Kidney (tissue), 14 donors: ENCODE data around the gene EMC7. TPM values are rescaled to one million over a fixed set of nuclear protein-coding genes. Genes with fewer than 3 reads are reported as not detected.

Experiments
- DNase-seq, 5 donors: peaks; one replicate each; pipeline ENCODE4 v3.0.0-alpha.2; 2013 to 2020
- FAIRE-seq: peaks from 2 replicates; lab custom pipeline; 2012; peaks lifted over from hg19 to GRCh38; lab: Jason Lieb, UNC
- H3K27ac ChIP-seq, 2 donors: one replicate each; pipeline ENCODE4 v1.7.0; 2013; ENCODE audit warnings: low read depth in 2 of 2, low read length in 2 of 2, inconsistent platforms in 1 of 2
- H3K27me3 ChIP-seq: one replicate; pipeline ENCODE4 v1.7.1; 2013; ENCODE audit warnings: low read length, inconsistent platforms; ENCODE audit not compliant: control insufficient read depth, insufficient read depth
- H3K36me3 ChIP-seq, 3 donors: one replicate each; pipeline versions ENCODE4 v1.7.0 to v1.7.1; 2013; ENCODE audit warnings: low read length in 3 of 3, control low read depth in 1 of 3, inconsistent platforms in 1 of 3; ENCODE audit not compliant: insufficient read depth in 3 of 3, control insufficient read depth in 2 of 3
- H3K4me1 ChIP-seq, 3 donors: one replicate each; pipeline versions ENCODE4 v1.7.0 to v1.7.1; 2013; ENCODE audit warnings: low read length in 3 of 3, inconsistent platforms in 1 of 3, low read depth in 1 of 3; ENCODE audit not compliant: control insufficient read depth in 2 of 3, insufficient read depth in 2 of 3
- H3K4me3 ChIP-seq, 3 donors: one replicate each; pipeline versions ENCODE4 v1.7.0 to v1.8.1; 2013; ENCODE audit warnings: low read length in 3 of 3, control low read depth in 1 of 3, inconsistent platforms in 1 of 3
- H3K9ac ChIP-seq, 3 donors: one replicate each; pipeline versions ENCODE4 v1.7.0 to v1.7.1; 2013; ENCODE audit warnings: low read length in 3 of 3, control low read depth in 1 of 3, inconsistent platforms in 1 of 3
- H3K9me3 ChIP-seq, 3 donors: one replicate each; pipeline versions ENCODE4 v1.7.0 to v1.7.1; 2013; ENCODE audit warnings: low read length in 3 of 3, control low read depth in 1 of 3, inconsistent platforms in 1 of 3; ENCODE audit not compliant: control insufficient read depth in 2 of 3, insufficient read depth in 1 of 3
- CTCF ChIP-seq: IDR thresholded peaks from 3 replicates; pipeline ENCODE4 v1.5.1; 2012; ENCODE audit warnings: mild to moderate bottlenecking, moderate library complexity, borderline replicate concordance; ENCODE audit not compliant: insufficient read depth; ENCODE audit errors: extremely low read depth
- intact Hi-C: fragments of 100-400 bp; cut with DNase I; formaldehyde crosslinking; loops from one replicate; pipeline ENCODE4 v1.11.1; 2022
- polyA plus RNA-seq: library from polyadenylated mRNA; stranded (reverse); fragments of 350-450 nt; fragmentation: Illumina TruSeq; extraction: RNeasy Lipid Tissue Mini Kit (QIAGEN cat#74804); gene quantifications from one replicate; pipeline ENCODE4 v1.2.3, GENCODE V29; 2014; ENCODE audit warnings: low read depth, low replicate concordance; ENCODE audit not compliant: insufficient read depth
- total RNA-seq: library from RNA; stranded (reverse); fragmentation: NEBNext Ultra II Directional; extraction: Animal tissue kit (Norgen Biotek cat#: 25700); gene quantifications from one replicate; pipeline ENCODE4 v1.2.1, GENCODE V29; 2021
- donor health status: control.
- donor health status: control.
- donor health status: control.
- donor health status: control.
- donor health status: control.
- donor health status: DM: yes; HTN: yes; CAD: no.
- donor health status: Normal renal cell carcinoma (clear cell type).

EMC7 gene
- total and polyA plus RNA-seq, 2 donors from 2014 or later = 73.1 to 125 TPM

- FAIRE-seq (no peak), DNase-seq (no peak)
- TF ChIP-seq CTCF = no peak
- Histone ChIP-seq H3K27me3 (no peaks in the 10 kb centered on the region), H3K36me3 (no peaks in the 10 kb centered on the region), H3K4me1 (peaks cover 0 to 5% (median 0%) of the 10 kb centered on the region in 3 donors), H3K27ac (no peak overlapping the region), H3K9ac (no peak overlapping the region), H3K9me3 (no peaks in the 10 kb centered on the region), H3K4me3 (no peak overlapping the region)
- intact Hi-C loops = no loop called here
Observed at GRCh38 chr15:34106423-34106822, 4.8 kb upstream of the EMC7 start.

DNA sequence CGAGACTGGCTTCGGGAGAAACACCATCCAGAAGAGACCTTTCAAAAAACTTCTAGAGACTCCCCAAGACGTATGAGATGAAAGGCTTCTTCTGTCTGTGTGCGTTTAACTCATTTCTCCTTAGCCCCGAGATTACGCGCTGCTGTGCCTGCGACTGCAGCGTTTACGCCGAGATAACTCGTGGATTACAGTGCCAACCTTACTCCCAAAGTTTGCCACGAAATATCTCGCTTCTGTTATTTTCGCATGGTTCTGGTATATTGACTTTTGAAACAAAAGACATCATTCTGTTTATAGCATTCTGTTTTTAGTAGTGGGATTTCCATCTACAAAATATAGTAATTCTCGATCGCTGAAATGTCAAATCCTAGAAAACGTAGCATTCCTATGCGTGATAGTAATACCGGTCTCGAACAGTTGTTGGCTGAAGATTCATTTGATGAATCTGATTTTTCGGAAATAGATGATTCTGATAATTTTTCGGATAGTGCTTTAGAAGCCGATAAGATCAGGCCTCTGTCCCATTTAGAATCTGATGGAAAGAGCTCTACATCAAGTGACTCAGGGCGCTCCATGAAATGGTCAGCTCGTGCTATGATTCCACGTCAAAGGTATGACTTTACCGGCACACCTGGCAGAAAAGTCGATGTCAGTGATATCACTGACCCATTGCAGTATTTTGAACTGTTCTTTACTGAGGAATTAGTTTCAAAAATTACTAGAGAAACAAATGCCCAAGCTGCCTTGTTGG is 688 bp upstream of the EMC7 start:
- TF ChIP-seq CTCF = peak; percentile 2
- DNase-seq = no peak
- intact Hi-C loops = no loop called here
- H3K9me3 ChIP-seq = no peaks in the 10 kb centered on the region
- no peaks in the 10 kb centered on the region for H3K36me3 ChIP-seq
- peak overlapping the region; percentile 85 to 99 (median 92) for H3K4me3 ChIP-seq
- peak overlapping the region; percentile 84 to 85 for H3K27ac ChIP-seq
- no peak for FAIRE-seq
- H3K27me3 ChIP-seq = no peaks in the 10 kb centered on the region
- H3K4me1 ChIP-seq = peaks cover 0 to 11% (median 0%) of the 10 kb centered on the region in 3 donors
- peak overlapping the region; percentile 79 to 97 (median 88) for H3K9ac ChIP-seq

DNA sequence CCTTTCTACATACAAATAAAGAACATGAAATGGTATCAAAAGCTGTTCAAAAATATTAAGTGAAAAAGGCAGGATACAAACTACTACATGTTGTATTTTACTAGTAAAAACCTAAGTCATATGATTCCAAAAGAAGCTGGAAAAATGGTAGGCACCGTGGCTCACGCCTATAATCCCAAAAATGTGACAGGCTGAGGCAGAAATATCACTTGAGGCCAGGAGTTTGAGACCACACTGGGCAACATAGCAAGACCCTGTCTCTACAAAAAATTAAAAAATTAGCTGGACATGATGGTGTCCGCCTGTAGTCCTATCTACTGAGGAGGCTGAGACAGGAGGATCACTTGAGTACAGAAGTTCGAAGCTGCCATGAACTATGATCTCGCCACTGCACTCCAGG is 1.7 kb downstream of the EMC7 start:
- peaks cover 0 to under 1% (median under 1%) of the 10 kb centered on the region in 3 donors for H3K36me3 ChIP-seq
- H3K27me3 ChIP-seq = no peaks in the 10 kb centered on the region
- H3K9ac ChIP-seq = no peak overlapping the region
- DNase-seq (no peak), FAIRE-seq (no peak)
- TF ChIP-seq CTCF = no peak
- no peak overlapping the region for H3K27ac ChIP-seq
- no peak overlapping the region for H3K4me3 ChIP-seq
- H3K9me3 ChIP-seq = no peaks in the 10 kb centered on the region
- peaks cover 0 to 11% (median 0%) of the 10 kb centered on the region in 3 donors for H3K4me1 ChIP-seq
- intact Hi-C loops = loop anchor here (10.0 kb wide), 1 partner anchor 1135 kb away; no protein-coding TSS in a partner anchor
